ENCODE measurements around the gene MITD1. TPM values are rescaled to one million over a fixed set of nuclear protein-coding genes. Genes with fewer than 3 reads are reported as not detected.

The MITD1 gene
- total and polyA plus RNA-seq, 2 of the 13 experiments (the other 11 are each of a cell fraction or from before 2014, with no cell fraction given) = 17.8 to 43.7 TPM

DNA sequence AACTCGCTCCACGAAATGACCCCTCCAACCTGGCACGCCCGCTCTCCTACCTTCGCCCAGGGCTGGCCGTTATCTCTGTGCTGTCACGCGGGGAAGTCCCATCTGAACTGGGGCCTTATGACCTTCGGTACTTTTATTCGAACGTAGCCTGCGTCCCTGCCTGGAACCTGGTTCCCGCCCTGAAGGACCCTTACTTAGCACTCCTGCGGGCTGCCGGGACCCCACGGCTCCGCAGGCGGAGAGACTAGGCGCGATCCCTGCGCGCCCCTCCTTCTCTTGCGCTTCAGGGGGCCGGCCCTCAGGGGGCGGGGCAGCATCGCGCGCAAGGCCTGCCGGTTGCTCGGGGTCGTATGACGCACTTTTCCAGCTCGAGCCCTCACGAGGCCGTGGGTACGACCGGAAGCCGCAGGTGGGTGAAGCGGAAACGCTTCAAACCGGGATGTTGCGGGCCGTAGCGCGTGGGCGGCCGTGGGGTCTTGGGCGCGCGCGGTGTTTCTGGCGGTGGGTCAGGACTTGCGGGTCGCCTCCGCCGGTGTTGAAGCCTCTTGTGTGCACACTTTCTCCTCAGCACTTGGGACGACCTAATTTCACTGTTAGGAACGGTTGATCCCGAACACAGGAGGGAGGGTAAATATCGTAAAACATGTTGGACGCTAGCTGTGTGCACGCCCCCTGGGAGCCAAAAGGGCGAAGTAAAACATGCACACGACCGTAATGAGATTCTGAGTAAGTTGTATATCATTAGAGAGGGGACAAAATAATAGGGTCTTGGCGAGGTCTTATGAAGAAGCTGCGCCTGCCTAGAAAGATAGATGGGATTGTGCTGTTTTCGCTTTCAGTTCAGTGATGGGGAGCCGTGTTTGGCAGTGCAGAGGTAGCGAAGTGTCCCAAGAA is 26.0 kb downstream of the MITD1 start, which contains the start of the genes LIPT1 and TSGA10 (continued):
- peak; percentile 78 for TF ChIP-seq NCOA2 (CRISPR knock-in tag; IDR thresholded peaks at IDR 0.05)
- TF ChIP-seq SMYD3 (CRISPR knock-in tag; IDR thresholded peaks at IDR 0.05) = peak; percentile 99
- TF ChIP-seq, protein P1, sequence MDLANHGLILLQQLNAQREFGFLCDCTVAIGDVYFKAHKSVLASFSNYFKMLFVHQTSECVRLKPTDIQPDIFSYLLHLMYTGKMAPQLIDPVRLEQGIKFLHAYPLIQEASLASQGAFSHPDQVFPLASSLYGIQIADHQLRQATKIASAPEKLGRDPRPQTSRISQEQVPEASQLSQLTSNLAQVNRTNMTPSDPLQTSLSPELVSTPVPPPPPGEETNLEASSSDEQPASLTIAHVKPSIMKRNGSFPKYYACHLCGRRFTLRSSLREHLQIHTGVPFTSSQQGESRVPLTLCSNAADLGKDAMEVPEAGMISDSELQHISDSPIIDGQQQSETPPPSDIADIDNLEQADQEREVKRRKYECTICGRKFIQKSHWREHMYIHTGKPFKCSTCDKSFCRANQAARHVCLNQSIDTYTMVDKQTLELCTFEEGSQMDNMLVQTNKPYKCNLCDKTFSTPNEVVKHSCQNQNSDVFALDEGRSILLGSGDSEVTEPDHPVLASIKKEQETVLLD (CRISPR knock-in tag; IDR thresholded peaks at IDR 0.05; ENCODE audit: low read depth) = peak; percentile 95
- peak; percentile 92 for TF ChIP-seq ZNF256 (CRISPR knock-in tag; conservative IDR thresholded peaks at IDR 0.05)
- peak; percentile 99 for TF ChIP-seq DMAP1 (CRISPR knock-in tag; IDR thresholded peaks at IDR 0.05)
- TF ChIP-seq ZNF713 (CRISPR knock-in tag; IDR thresholded peaks at IDR 0.05) = peak; percentile 66; the same call in 1 of the 2 replicates
- TF ChIP-seq ZBTB38 (CRISPR knock-in tag; IDR thresholded peaks at IDR 0.05) = peak; percentile 98
- TF ChIP-seq, protein P2, sequence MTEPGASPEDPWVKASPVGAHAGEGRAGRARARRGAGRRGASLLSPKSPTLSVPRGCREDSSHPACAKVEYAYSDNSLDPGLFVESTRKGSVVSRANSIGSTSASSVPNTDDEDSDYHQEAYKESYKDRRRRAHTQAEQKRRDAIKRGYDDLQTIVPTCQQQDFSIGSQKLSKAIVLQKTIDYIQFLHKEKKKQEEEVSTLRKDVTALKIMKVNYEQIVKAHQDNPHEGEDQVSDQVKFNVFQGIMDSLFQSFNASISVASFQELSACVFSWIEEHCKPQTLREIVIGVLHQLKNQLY (CRISPR knock-in tag; IDR thresholded peaks at IDR 0.05) = peak; percentile 90
- TF ChIP-seq ZNF431 (CRISPR knock-in tag; IDR thresholded peaks at IDR 0.05; ENCODE audit: borderline replicate concordance, low read depth) = peak; percentile 94; the same call in 1 of the 2 replicates
- TF ChIP-seq ZNF768 (CRISPR knock-in tag; IDR thresholded peaks at IDR 0.05) = peak; percentile 83; the same call in 1 of the 2 replicates
- TF ChIP-seq PCBP2 (optimal IDR thresholded peaks at IDR 0.05; ENCODE audit: low read depth, low read length, poor library complexity, severe bottlenecking) = no peak
- TF ChIP-seq, protein P3, sequence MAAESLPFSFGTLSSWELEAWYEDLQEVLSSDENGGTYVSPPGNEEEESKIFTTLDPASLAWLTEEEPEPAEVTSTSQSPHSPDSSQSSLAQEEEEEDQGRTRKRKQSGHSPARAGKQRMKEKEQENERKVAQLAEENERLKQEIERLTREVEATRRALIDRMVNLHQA (CRISPR knock-in tag; IDR thresholded peaks at IDR 0.05) = no peak
- TF ChIP-seq ZNF121 (CRISPR knock-in tag; IDR thresholded peaks at IDR 0.05) = peak; percentile 28; the same call in 1 of the 2 replicates
- peak; percentile 95 for TF ChIP-seq ETV5 (CRISPR knock-in tag; IDR thresholded peaks at IDR 0.05; ENCODE audit: borderline replicate concordance)
- peak; percentile 86 for TF ChIP-seq SMAD9 (CRISPR knock-in tag; IDR thresholded peaks at IDR 0.05)
- 0 out of 2 replicates have a peak, but pooled peaks have one; percentile 81 for TF ChIP-seq KLF15 (CRISPR knock-in tag; IDR thresholded peaks at IDR 0.05; ENCODE audit: borderline replicate concordance)
- TF ChIP-seq ARNT2 (CRISPR knock-in tag; IDR thresholded peaks at IDR 0.05; ENCODE audit: low read depth) = peak; percentile 99
- TF ChIP-seq, protein P4, sequence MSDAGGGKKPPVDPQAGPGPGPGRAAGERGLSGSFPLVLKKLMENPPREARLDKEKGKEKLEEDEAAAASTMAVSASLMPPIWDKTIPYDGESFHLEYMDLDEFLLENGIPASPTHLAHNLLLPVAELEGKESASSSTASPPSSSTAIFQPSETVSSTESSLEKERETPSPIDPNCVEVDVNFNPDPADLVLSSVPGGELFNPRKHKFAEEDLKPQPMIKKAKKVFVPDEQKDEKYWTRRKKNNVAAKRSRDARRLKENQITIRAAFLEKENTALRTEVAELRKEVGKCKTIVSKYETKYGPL (CRISPR knock-in tag; IDR thresholded peaks at IDR 0.05) = no peak
- TF ChIP-seq HCFC1 (IDR thresholded peaks at IDR 0.05; ENCODE audit: low read depth, low read length) = peak; percentile 62
- peak; percentile 97 for TF ChIP-seq ZNF547 (CRISPR knock-in tag; IDR thresholded peaks at IDR 0.05)
- TF ChIP-seq TOE1 (CRISPR knock-in tag; IDR thresholded peaks at IDR 0.05) = peak; percentile 98
- peak; percentile 63 for TF ChIP-seq SOX5 (CRISPR knock-in tag; IDR thresholded peaks at IDR 0.05; ENCODE audit: borderline replicate concordance)
- no peak; a peak in 1 of 4 replicates for TF ChIP-seq EP300 (IDR thresholded peaks at IDR 0.05; ENCODE audit: low read depth in 2 of 2, low read length in 2 of 2)
- TF ChIP-seq EP300 (CRISPR knock-in tag; IDR thresholded peaks at IDR 0.05; ENCODE audit: borderline replicate concordance) = peak; percentile 57
- TF ChIP-seq ZNF317 (CRISPR knock-in tag; IDR thresholded peaks at IDR 0.05) = peak; percentile 87
- TF ChIP-seq, protein P5, sequence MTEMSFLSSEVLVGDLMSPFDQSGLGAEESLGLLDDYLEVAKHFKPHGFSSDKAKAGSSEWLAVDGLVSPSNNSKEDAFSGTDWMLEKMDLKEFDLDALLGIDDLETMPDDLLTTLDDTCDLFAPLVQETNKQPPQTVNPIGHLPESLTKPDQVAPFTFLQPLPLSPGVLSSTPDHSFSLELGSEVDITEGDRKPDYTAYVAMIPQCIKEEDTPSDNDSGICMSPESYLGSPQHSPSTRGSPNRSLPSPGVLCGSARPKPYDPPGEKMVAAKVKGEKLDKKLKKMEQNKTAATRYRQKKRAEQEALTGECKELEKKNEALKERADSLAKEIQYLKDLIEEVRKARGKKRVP (CRISPR knock-in tag; IDR thresholded peaks at IDR 0.05) = peak in 1 of 2 experiments; percentile 83; a peak in 2 of 4 replicates
- peak; percentile 38 for TF ChIP-seq SMC3 (IDR thresholded peaks at IDR 0.05; ENCODE audit: low read length)

Measured in HepG2 (cell line).